HS-27A (cell line): ENCODE measurements around the gene INPP5A.
"Not testable (repeated sequence)": the region's sequence is repeated elsewhere in the genome, so short reads cannot be mapped to it uniquely, and the experiment has no call there.

Experiments used
- DNase-seq: peaks from one replicate; pipeline ENCODE4 v3.0.0-alpha.2; 2012; ENCODE audit warnings: low read depth, missing footprints

INPP5A gene

DNA sequence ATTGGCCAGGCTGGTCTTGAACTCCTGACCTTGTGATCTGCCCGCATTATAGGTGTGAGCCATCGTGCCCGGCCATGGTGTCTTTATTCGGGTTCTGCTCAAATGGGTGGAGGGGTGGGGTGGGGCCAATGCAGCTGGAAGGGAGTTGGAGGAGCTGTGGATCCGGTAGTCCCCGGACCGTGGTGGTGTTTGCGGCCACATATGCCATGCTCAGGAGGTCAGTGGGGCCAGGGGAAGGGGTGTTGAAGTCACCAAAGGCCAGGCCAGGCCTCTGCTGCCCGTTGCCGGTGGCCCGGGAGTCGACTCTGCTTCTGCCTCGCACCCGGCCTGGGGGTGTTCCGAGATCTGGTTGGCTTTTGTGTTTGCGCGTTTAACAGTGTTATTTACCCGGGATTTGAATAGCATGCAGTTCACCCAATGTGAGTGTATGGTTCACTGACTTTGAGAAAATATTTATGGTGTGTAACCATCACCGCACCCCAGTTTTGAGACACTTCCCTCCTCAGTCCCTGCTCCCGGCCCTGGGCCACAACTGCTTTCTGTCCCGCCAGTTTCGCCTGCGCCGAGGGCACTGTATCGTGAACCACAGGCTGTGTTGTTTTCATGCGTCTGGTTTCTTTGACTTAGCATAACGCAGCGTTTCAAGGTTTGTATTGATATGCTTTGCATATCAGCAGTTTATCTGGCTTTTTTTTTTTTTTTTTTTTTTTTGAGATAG is 10.7 kb downstream of the INPP5A start:
- DNase-seq = no peak

GRCh38 chr10:132548869-132549268 is 11.3 kb downstream of the INPP5A start:
- DNase-seq = no peak

DNA sequence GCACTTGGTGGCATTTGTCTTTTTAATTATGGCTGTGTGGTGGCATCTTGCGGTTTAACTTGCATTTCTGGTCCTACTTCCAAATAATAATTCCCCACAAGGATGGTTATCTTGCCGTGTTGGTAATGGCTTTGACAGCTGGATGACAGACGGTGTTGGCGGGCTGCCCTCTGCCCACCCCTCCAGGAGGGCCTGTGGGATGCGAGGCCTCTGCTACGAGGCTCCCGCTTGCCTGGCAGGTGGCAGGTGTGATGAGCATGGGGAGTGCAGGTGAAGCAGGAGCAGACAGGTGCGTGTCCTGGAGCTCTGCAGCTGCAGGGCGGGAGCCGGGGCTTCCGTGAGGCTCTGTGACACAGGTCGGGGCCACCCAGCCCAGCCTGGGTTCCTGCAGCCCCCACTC is 11.8 kb downstream of the INPP5A start:
- DNase-seq = no peak

DNA sequence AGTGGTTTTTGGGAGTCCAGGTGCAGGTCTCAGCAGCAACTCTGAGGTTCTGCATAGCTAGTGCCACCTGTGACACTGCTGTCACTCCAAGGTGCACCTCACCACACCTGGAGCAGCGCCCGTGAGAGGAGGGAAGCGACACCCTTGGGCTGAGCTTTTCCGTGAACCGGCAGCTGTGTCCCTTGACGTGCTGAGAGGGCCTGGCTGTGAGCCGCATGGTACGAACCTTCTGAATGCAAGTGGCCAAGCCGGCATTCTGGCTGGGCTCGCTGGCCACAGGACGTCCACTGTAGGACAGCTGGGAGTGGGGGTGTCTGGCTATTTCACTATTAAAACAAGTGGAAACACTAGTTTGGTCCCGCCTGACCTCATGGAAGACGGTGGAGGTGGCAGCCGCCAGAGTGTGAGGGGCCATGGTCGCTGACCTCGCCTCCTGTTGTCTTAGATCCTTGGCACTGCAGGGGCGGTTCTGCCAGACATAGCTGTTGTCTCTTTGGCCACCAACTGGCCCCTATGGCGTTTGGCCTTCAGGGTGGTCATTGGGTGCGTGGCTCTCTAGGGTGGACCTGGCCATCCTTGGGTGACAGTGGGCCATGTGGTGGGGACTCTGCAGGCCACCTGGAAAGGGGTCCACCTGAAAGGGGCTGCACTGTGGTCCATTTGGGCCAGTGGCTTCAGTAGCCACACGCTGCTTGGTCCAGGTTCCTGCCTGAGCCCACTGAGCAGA is 12.9 kb downstream of the INPP5A start:
- no peak for DNase-seq

DNA sequence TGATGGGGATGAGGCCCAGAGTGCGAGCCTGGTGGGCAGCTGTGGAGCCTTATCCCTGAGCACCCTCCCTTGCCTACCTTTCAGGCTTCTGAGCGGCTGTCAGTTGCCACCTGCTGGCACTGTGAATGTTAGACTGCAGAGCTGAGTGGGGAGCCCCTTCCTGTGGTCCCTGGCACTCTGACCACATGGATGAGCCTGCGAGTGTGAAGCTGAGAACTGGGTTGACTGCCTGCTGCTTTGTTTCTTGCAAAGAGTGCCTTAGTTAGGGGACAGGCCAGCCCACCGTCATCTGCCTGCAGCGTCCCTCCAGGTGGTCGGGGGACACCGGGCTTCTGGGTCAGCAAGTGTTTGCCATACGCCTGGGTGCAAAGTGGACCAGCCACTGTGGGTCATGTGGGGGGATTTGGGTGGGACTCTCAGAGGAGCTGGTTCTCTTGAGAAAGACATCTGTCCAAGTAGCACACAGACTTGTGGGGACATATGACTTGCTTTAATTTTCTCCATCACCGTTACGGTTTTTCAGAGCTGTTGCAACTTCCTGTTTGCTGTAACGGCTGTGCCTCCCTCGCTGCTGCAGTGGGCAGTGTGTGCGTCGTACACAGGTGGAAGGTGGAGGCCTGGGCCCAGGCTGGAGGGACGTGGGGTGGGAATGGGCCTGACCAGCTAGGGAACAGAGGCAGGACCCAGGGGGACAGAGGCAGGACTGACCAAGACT is 13.7 kb downstream of the INPP5A start:
- DNase-seq = no peak

DNA sequence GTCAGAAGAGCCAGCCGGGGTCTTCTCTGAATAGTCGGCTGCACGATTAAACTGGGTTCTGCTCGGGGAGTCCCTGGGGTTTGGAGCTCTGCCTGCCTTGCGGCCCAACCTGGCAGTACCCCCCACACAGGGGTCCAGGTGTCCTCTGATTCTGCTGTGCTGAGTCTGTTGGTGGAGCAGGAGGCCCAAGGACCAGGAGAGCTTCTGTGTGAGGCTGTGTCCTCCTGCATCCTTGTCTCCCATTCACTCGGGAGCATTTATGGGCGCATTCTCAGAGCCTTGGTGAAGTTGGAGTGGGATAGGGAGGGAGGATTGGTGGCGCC is 14.2 kb downstream of the INPP5A start:
- DNase-seq = no peak

DNA sequence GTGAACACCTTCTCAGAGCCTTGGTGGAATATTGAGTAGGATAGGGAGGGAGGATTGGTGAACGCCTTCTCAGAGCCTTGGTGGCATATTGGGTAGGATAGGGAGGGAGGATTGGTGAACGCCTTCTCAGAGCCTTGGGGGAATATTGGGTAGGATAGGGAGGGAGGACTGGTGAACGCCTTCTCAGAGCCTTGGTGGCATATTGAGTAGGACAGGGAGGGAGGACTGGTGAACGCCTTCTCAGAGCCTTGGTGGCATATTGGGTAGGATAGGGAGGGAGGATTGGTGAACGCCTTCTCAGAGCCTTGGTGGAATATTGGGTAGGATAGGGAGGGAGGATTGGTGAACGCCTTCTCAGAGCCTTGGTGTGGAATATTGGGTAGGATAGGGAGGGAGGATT is 15.0 kb downstream of the INPP5A start:
- DNase-seq = not testable (repeated sequence)

GRCh38 chr10:132553568-132553967 is 16.0 kb downstream of the INPP5A start:
- DNase-seq = not testable (repeated sequence)

GRCh38 chr10:132554053-132554990 is 16.7 kb downstream of the INPP5A start:
- DNase-seq = no peak

GRCh38 chr10:132554991-132555647 is 17.5 kb downstream of the INPP5A start:
- DNase-seq = no peak

DNA sequence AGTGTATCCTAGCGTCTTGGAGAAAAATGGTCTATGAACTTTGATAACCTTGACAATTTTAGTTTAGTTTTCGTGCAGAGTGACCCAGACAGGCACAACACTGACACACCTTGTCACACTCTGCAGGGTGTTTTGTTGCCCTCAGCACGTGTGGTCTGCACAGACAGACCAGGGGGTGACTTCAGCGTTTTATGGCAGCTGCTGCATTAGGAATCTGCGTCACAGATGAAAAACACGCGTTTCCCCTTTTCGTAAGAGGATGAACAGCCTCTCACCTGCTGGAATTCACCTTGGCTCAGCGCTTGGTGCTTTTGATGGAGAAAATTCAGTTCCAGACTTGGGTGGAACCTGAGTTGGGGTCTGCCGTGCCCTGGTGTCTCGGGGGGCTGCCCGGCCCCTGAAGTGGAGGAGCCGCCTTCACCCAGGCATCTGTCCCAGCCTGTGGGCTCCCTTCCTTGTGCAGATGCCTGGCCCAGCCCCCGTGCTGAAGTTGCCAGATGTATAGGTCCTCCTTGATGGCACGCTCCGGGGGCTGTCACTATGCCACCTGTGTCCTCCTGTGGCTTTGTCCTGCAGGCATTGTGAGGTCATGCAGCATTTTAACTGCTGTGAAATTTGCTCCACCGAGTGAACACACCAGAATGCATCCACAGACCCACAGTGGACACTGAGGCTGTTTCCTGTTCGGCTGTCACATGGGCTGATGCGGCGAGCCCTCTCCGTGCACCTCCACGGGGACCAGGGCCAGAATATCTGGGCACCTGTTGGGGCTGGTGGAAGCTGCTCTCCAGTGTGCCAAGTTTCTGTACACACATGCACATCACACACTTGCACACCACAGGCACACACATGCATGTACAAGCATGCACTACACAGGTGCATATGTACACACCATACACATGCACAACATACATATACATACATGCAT is 18.3 kb downstream of the INPP5A start:
- DNase-seq = no peak

GRCh38 chr10:132556994-132557441 is 19.4 kb downstream of the INPP5A start:
- DNase-seq = no peak

GRCh38 chr10:132557696-132558515 is 20.3 kb downstream of the INPP5A start:
- DNase-seq = no peak

DNA sequence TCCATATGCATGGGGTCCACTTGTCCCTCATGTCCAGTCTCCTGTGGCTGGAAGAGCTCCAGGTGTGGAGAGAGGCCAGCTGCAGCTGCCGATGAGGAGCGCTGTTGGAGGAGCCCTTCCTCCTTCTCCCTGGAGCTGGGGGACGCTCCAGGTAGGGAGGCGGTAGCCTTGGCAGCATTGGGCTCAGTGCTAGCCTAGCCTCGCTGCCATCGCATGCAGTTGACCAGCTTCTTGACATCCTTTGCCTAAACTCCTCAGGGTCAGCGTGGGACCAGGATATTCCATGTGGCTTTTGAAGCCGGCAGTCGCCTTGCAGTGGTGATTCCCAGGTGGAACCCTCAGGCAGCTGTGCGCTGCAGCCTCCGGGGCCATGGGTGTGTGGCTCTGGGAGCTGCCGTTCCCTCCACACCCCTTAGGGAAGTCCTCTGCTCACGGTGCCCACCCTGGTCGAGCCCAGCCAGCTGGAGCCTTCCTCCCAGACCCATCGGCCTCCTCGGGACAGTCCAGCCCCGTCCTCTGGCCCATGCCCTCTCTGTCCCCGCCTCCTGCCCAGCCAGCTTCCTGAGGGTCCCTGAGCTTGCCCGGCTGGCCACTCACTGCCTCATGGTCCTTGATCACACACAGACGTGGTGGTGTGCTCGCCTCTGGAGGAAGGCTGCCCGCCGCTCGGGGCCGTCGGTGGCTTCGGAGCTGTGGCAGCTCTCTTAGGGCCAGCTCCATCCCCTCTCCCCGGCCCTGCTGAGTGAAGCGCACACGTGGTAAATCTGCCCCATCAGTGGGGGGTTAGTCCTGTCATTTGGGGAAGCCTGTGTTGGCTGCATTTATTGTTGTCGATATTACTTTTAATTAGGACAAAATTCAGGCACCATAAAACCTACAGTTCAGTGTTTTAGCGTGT is 21.2 kb downstream of the INPP5A start:
- no peak for DNase-seq

DNA sequence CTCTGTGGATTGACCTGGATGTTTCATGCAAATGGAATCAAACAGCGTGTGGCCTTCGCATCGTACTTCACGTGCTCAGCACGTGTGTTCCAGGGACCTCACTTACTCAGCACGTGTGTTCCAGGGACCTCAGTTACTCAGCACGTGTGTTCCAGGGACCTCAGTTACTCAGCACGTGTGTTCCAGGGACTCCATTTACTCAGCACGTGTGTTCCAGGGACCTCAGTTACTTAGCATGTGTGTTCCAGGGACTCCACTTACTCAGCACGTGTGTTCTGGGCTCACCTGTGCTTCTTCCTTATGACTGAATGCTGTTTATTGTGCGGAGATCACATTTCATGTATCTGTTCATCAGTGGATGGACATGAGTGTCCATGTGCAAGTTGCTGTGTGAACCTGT is 22.0 kb downstream of the INPP5A start:
- DNase-seq = no peak

- DNase-seq = no peak
Observed at GRCh38 chr10:132560241-132560731, 22.7 kb downstream of the INPP5A start.

- DNase-seq = no peak
Observed at GRCh38 chr10:132562177-132562915, 24.8 kb downstream of the INPP5A start.
